Liver (tissue), 9 donors: ENCODE results near the gene AMER2. TPM values are rescaled to one million over a fixed set of nuclear protein-coding genes. Genes with fewer than 3 reads are reported as not detected.

Experiments used
- DNase-seq: peaks from one replicate; pipeline ENCODE4 v3.0.0-alpha.2; 2017; ENCODE audit warnings: low spot score
- H3K27ac ChIP-seq, 2 donors: one replicate each; pipeline ENCODE4 v1.7.0; 2013; ENCODE audit warnings: inconsistent platforms in 2 of 2, low read length in 2 of 2, control low read depth in 1 of 2, low read depth in 1 of 2, mild to moderate bottlenecking in 1 of 2
- H3K27me3 ChIP-seq, 4 donors: one replicate each; pipeline versions ENCODE4 v1.6.1 to v1.7.0; 2013; ENCODE audit warnings: low read length in 3 of 4, inconsistent platforms in 1 of 4, mild to moderate bottlenecking in 1 of 4, moderate library complexity in 1 of 4; ENCODE audit not compliant: control insufficient read depth in 4 of 4, insufficient read depth in 4 of 4
- H3K36me3 ChIP-seq, 4 donors: one replicate each; pipeline versions ENCODE4 v1.6.1 to v1.7.0; 2013; ENCODE audit warnings: low read length in 3 of 4, mild to moderate bottlenecking in 3 of 4, low read depth in 1 of 4, moderate library complexity in 1 of 4; ENCODE audit not compliant: control insufficient read depth in 4 of 4, insufficient read depth in 3 of 4
- H3K4me1 ChIP-seq, 4 donors: one replicate each; pipeline versions ENCODE4 v1.6.1 to v1.7.0; 2013; ENCODE audit warnings: low read length in 3 of 4, mild to moderate bottlenecking in 3 of 4, moderate library complexity in 1 of 4; ENCODE audit not compliant: control insufficient read depth in 4 of 4, insufficient read depth in 4 of 4
- H3K4me3 ChIP-seq, 3 donors: one replicate each; pipeline versions ENCODE4 v1.6.1 to v1.7.0; 2013; ENCODE audit warnings: low read length in 3 of 3, control low read depth in 1 of 3, low read depth in 1 of 3, mild to moderate bottlenecking in 1 of 3
- H3K9ac ChIP-seq, 2 donors: one replicate each; pipeline ENCODE4 v1.7.0; 2013; ENCODE audit warnings: low read length in 2 of 2, mild to moderate bottlenecking in 2 of 2, moderate library complexity in 2 of 2, control low read depth in 1 of 2, low read depth in 1 of 2
- H3K9me3 ChIP-seq, 4 donors: one replicate each; pipeline versions ENCODE4 v1.6.1 to v1.7.0; 2013; ENCODE audit warnings: low read length in 3 of 4; ENCODE audit not compliant: control insufficient read depth in 4 of 4
- ATF3 ChIP-seq: IDR thresholded peaks from 2 replicates; pipeline ENCODE4 v1.6.1; 2016; ENCODE audit warnings: antibody characterized with exemption
- CTCF ChIP-seq: fragments of 150-350 bp; IDR thresholded peaks from 2 replicates; pipeline ENCODE4 v1.5.1; 2017; ENCODE audit warnings: improper control_type of control experiment, low read depth, low read length; ENCODE audit not compliant: missing input control
- EGR1 ChIP-seq, 2 donors: IDR thresholded peaks; 2 replicates each; pipeline ENCODE4 v1.6.1; 2016 to 2018; ENCODE audit warnings: antibody characterized with exemption in 2 of 2, low read depth in 2 of 2
- FOXA1 ChIP-seq: IDR thresholded peaks from 2 replicates; pipeline ENCODE4 v1.6.1; 2016; ENCODE audit warnings: antibody characterized with exemption
- FOXA2 ChIP-seq: IDR thresholded peaks from 2 replicates; pipeline ENCODE4 v1.6.1; 2016; ENCODE audit warnings: antibody characterized with exemption
- GABPA ChIP-seq, 2 donors: IDR thresholded peaks in 1 of 2; conservative IDR thresholded peaks in 1 of 2; 2 replicates each; pipeline ENCODE4 v1.6.1; 2016; ENCODE audit warnings: antibody characterized with exemption in 2 of 2, mild to moderate bottlenecking in 1 of 2, moderate library complexity in 1 of 2
- HNF4G ChIP-seq: IDR thresholded peaks from 2 replicates; pipeline ENCODE4 v1.6.1; 2016; ENCODE audit warnings: antibody characterized with exemption
- JUND ChIP-seq, 2 donors: IDR thresholded peaks; 2 replicates each; pipeline ENCODE4 v1.6.1; 2016; ENCODE audit warnings: antibody characterized with exemption in 2 of 2
- RAD21 ChIP-seq, 2 donors: IDR thresholded peaks; 2 replicates each; pipeline ENCODE4 v1.6.1; 2016; ENCODE audit warnings: antibody characterized with exemption in 2 of 2, mild to moderate bottlenecking in 2 of 2
- REST ChIP-seq: IDR thresholded peaks from 2 replicates; pipeline ENCODE4 v1.6.1; 2016; ENCODE audit warnings: antibody characterized with exemption, mild to moderate bottlenecking
- RXRA ChIP-seq, 2 donors: IDR thresholded peaks; 2 replicates each; pipeline ENCODE4 v1.6.1; 2017 to 2018; ENCODE audit warnings: antibody characterized with exemption in 2 of 2, mild to moderate bottlenecking in 1 of 2
- SP1 ChIP-seq: IDR thresholded peaks from 2 replicates; pipeline ENCODE4 v1.6.1; 2018; ENCODE audit warnings: antibody characterized with exemption, mild to moderate bottlenecking
- TAF1 ChIP-seq: conservative IDR thresholded peaks from 2 replicates; pipeline ENCODE4 v1.6.1; 2016; ENCODE audit warnings: antibody characterized with exemption, mild to moderate bottlenecking
- ZBTB33 ChIP-seq: IDR thresholded peaks from 2 replicates; pipeline ENCODE4 v1.6.1; 2016; ENCODE audit warnings: antibody characterized with exemption
- WGBS: extraction: QIAGEN DNeasy Blood & Tissue Kit; methylation state at CpG from one replicate; pipeline ENCODE4 v1.1.7; 2013; 5-methylcytosine and 5-hydroxymethylcytosine counted together
- polyA plus RNA-seq, 2 donors: library from polyadenylated mRNA; stranded (reverse) in 1 of 2; unstranded in 1 of 2; fragments of 200-250 nt in 1 of 2; fragments of >200 nt in 1 of 2; fragmentation: Nextera tagmentation in 1 of 2; extraction: Ambion mirVana in 1 of 2; gene quantifications; one replicate each; pipeline versions ENCODE4 v1.2.1 to v1.2.3, GENCODE V29; 2013 to 2015
- total RNA-seq, 2 donors: library from RNA; depleted of rRNA; stranded (reverse); fragments of >200 nt; gene quantifications; one replicate each; pipeline ENCODE4 v1.2.3, GENCODE V29; 2014
- donor health status: healthy.
- donor health status: healthy.
- donor health status: healthy.
- donor health status: healthy.
- donor health status: healthy.

The AMER2 gene
- total and polyA plus RNA-seq, 4 donors = not detected

- Histone ChIP-seq H3K27ac (no peak overlapping the region), H3K9me3 (peaks cover 0 to 4% (median 0%) of the 10 kb centered on the region in 4 donors), H3K36me3 (no peaks in the 10 kb centered on the region), H3K4me3 (no peak overlapping the region), H3K4me1 (no peaks in the 10 kb centered on the region), H3K9ac (no peak overlapping the region), H3K27me3 (peaks cover 0 to 5% (median 3%) of the 10 kb centered on the region in 4 donors)
- TF ChIP-seq SP1 (no peak), TAF1 (no peak), FOXA2 (no peak), EGR1 (IDR thresholded peaks at IDR 0.05; ENCODE audit: low read depth in 2 of 2) (no peak), RAD21 (IDR thresholded peaks at IDR 0.05) (no peak), CTCF (no peak), REST (no peak)
- no peak for DNase-seq
- WGBS = 71% methylated on average over 5 of the region's 5 CpGs
Observed at GRCh38 chr13:25141042-25141441, 31.0 kb downstream of the AMER2 start.

- Histone ChIP-seq H3K4me1 (no peaks in the 10 kb centered on the region), H3K9ac (no peak overlapping the region), H3K4me3 (no peak overlapping the region), H3K9me3 (peaks cover 0 to 12% (median 1%) of the 10 kb centered on the region in 4 donors), H3K27ac (no peak overlapping the region), H3K36me3 (no peaks in the 10 kb centered on the region), H3K27me3 (peaks cover 0 to 3% (median 0%) of the 10 kb centered on the region in 4 donors)
- no peak for DNase-seq
- TF ChIP-seq ATF3 (no peak), GABPA (IDR thresholded peaks at IDR 0.05 in 1 of 2, conservative IDR thresholded peaks at IDR 0.05 in 1 of 2) (no peak), EGR1 (IDR thresholded peaks at IDR 0.05; ENCODE audit: low read depth in 2 of 2) (no peak)
- WGBS = 62% methylated on average over 3 of the region's 3 CpGs
Observed at GRCh38 chr13:25137788-25138115, 34.3 kb downstream of the AMER2 start.

- Histone ChIP-seq H3K36me3 (no peaks in the 10 kb centered on the region), H3K27me3 (peaks cover 0 to 3% (median 0%) of the 10 kb centered on the region in 4 donors), H3K4me3 (no peak overlapping the region), H3K27ac (no peak overlapping the region), H3K4me1 (no peaks in the 10 kb centered on the region), H3K9ac (no peak overlapping the region), H3K9me3 (peaks cover 0 to 12% (median 1%) of the 10 kb centered on the region in 4 donors)
- WGBS = 17% methylated on average over 15 of the region's 15 CpGs
- DNase-seq = no peak
- TF ChIP-seq RAD21 (IDR thresholded peaks at IDR 0.05) = no peak
- TF ChIP-seq ATF3 = no peak
- TF ChIP-seq JUND (IDR thresholded peaks at IDR 0.05) = no peak
- TF ChIP-seq GABPA (IDR thresholded peaks at IDR 0.05 in 1 of 2, conservative IDR thresholded peaks at IDR 0.05 in 1 of 2) = no peak
- no peak for TF ChIP-seq ZBTB33
- no peak for TF ChIP-seq FOXA2
- TF ChIP-seq HNF4G = no peak
- no peak for TF ChIP-seq RXRA (IDR thresholded peaks at IDR 0.05)
- TF ChIP-seq REST = no peak
- no peak for TF ChIP-seq FOXA1
Observed at GRCh38 chr13:25136880-25137787, 35.0 kb downstream of the AMER2 start.
